ENCODE measurements around the gene PARD3B.

PARD3B gene

DNA sequence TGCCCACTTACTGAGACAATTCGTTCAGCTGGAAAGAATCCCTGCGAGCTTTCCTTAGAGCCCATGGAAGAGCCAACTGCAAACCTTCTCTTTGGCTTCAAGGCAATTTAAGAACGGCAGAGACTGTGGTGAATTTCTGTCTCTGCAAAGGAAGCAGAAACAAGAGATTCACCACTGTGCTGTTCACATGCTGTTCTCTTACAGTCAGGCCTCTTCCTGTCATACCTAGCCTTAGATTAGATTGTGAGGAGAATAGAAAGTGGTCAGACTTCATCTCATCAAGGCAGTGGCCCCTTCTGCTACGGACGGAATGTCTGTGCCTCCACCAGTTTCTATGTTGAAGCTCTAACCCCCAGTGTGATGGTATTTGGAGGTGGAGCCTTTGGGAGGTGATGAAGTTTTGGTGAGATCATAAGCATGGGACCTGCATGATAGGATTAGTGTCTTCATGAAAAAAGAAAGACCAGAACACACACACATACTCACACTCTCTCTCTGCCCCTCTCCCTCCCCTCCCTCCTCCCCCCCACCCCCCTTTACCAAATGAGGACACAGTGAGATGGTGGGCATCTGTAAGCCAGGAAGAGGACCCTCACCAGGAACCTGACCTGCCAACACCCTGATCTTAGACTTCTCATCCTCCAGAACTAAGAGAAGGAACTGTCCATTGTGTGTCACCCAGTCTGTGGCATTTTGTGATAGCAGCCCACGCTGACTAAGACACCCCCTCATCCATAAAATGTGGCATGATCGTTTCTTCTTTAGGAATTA lies 1091.5 kb downstream of the PARD3B start:
- DNase-seq (ENCODE audit: low read depth in 3 of 3, low spot score in 1 of 3) = no peak

DNA sequence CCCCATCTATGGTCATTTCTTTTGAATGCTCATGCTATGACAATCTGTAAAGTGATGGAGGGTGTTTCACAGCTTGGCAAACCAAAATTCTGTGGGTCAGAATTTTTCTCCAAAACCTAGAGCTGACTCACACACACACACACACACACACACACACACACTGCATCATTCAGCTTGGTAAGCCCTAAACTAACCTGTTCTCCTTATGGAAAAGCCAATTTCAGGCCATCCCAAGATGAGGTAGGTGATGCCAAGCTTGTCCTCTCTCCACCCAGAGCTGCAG lies 1092.0 kb downstream of the PARD3B start:
- no peak for DNase-seq (ENCODE audit: low read depth in 3 of 3, low spot score in 1 of 3)

DNA sequence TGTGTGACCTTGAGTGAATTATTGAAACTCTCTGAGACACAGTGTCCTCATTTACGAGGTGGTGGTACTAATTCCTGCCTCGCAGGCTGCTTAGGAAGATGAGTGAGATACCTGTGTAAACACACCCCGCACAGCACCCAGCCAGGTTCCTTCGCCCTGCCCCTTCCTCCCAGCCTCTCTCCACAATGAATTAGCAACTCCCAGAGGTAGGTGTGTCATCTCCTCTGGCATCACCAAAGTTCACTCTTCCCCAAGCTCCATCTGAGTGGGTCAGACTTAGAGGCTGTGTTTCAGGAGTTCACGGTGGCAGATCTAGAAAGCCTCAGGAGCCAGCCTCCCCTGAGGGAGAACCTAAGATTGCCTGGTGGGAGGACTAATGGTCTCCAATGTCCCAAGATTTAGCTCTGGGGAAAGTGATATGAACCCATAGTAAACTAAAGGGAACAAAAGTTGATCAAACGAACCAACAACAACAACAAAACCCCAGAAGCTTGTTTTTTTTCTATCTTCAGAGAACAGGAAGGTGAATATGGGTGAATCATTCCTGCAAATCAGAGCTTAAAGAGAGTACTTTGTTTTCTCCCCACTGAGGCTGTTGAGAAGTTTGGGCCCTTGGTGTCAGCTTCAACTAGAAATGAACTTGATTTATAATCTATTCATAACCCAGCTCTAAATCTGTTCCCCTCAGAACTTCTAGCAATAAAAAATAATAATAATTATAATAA lies 1092.7 kb downstream of the PARD3B start:
- no peak for DNase-seq (ENCODE audit: low read depth in 3 of 3, low spot score in 1 of 3)

DNA sequence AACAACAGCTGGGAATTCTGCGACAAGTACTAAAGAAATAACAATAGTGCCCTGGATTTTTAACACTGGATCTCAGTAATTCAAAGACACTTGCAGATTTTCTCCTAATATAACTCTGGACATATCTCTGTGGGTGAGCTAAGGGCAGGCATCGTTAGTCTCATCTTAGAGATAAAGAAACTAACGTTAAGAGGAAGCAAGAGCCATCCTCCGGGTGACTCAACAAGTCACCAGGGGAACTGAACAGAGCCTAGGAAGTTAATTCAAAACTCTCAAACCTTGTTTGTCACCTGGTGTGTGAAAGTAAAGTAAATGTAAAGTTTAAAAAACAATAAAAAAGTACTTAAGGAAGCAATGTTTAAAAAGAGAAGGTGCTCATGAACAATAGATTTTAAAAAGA lies 1095.4 kb downstream of the PARD3B start:
- DNase-seq (ENCODE audit: low read depth in 3 of 3, low spot score in 1 of 3) = no peak

DNA sequence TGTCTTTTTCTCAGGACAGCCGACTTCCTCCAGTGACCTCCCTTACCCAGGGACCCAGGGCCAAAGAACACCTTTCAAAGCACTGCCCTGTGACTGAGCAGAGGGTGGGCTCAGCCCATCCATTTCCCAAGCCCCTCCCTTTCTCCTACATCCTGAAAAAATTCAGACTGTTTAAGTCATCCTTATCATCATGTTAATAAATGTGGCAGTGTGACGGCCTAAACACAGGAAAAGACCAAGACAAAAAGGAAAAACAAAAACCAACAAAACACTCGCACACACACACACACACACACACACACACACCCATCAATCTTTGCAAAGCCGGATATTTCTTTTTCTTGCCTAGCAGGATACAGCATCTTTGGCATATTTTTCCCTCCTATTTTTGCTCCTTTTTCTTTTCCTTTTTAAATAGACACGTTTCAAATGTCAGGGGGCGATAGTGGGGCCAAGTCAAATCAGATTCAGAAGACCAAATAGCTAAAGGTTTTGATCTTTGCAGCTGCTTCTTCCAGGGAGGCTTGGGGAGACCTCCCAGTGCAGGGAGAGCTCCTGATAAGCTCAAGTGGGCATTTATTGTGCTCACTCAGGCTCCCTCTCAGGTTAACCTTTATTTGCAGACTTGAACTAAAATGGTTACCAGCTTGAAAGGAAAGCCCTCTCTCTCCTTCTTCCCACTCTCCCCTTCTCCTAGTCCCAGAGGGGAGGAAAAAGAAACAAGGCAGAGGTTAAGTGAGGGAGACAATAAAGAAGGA lies 1097.5 kb downstream of the PARD3B start:
- DNase-seq (ENCODE audit: low read depth in 3 of 3, low spot score in 1 of 3) = no peak

DNA sequence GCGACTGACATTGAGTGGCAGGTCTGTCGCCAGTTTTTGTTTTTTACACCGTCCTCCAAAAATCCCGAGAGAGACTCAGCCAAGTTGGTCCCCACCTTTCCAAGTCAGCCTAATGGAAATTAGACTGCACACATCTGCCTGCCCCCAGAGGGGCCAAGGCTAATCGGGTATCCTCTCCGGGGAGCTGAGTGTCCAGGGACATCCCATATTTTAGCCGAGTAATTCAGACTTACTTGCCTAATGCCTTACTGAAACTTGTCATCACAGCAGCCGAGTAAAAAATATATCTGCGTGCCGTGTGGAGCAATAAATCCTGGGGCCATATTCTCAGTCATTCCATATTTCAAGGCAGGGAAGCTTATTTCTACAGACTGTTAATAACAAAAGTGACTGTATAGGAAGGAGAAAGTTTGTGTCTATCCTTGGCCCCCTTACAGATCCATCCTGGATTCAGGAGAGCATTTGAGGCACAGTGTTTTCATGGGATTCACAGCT lies 1098.2 kb downstream of the PARD3B start:
- DNase-seq (ENCODE audit: low read depth in 3 of 3, low spot score in 1 of 3) = no peak

DNA sequence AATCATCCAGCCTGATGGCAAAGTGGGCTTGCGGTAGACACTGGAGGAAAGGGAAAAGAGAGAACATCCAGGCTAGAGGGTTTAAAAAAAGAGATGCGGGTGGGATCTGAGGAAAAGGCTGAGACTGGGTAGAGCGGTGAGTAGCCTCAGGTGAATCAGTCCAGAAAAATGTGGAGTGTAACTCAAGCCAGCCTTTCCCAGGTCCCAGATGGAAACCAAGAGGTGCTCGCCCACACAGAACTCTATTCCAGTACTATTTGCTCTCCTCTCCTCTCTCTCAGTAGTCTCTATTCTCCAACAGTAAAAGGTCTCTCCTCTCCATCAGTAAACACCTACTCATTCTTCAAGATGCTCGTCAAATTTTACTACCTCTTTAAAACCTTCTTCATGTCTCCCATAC lies 1098.7 kb downstream of the PARD3B start:
- no peak for DNase-seq (ENCODE audit: low read depth in 3 of 3, low spot score in 1 of 3)

DNA sequence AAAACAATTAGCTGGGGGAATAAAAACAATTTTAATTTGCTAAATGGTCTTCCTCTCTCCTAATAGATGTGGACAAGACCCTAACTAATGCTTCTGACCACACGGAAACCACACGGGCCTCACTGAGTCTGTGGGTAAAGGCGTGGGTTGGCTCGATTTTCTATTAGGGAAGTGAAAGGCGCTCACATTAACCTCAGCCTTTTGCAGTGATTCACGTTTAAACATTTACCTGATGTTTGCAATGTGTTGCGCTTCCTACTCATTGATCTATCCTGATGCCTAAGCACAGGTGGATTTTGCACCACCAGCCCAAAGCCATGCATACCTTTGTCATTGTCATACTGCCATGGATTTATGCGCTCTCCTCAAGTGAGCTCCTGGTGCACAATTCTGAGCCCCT lies 1101.4 kb downstream of the PARD3B start:
- no peak for DNase-seq (ENCODE audit: low read depth in 3 of 3, low spot score in 1 of 3)

DNA sequence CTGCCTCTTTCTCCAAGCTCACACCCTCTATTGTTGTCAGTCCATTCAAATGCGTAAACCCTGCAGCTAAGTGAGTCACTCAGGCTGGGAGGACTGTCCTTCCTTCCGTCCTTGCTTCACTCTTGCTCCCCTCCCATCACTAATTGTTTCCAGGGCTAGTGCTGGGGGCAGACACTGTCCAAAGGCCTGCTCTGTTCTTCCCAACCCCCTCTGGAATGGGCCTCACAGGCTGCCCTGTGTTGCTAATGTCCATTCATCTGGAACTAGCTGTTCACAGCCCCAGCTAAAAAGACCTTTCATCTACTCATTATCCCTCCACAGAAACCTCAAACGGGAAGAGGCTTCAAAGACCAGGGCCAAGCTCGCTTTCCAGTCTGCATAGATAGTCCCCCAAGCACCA lies 1105.2 kb downstream of the PARD3B start:
- no peak for DNase-seq (ENCODE audit: low read depth in 3 of 3, low spot score in 1 of 3)

DNA sequence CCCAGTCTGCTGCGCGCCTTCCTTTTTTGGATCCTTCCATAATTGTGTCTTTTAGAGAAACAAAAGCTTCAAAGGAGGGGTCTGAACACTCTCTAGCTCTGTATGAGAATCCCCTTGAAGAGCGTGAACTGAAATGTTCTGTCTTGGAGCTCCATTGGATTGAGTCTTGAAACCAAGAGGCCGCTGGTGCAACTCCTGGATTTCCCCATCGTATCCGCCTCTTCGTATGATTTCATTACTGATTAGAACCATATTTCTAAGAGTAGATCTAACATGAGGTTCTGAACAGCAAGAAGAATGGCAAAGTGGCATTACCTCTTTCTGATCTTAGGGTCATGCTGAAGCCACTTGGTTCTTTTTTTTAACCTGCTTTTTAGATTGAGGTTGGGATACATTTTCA lies 1105.7 kb downstream of the PARD3B start:
- DNase-seq (ENCODE audit: low read depth in 3 of 3, low spot score in 1 of 3) = no peak

DNA sequence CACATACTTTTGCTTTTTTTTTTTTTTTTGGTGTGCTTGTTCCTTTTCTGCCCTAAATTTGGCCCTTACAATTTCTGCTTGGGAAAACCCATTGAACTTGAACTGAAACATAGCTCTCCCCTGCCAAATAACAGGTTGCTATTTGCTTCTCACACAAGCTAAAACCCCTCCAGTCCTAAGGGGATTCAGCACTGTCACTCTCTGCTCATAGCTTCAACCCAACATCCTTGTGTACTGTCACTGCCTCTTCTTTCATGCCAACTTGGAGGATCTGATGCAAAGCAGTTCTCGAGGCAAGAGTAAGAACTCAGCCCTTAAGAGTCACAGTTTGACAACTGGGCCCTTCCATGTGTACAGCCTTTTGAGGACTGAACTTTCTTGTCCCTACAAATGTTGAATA lies 1106.4 kb downstream of the PARD3B start:
- no peak for DNase-seq (ENCODE audit: low read depth in 3 of 3, low spot score in 1 of 3)

DNA sequence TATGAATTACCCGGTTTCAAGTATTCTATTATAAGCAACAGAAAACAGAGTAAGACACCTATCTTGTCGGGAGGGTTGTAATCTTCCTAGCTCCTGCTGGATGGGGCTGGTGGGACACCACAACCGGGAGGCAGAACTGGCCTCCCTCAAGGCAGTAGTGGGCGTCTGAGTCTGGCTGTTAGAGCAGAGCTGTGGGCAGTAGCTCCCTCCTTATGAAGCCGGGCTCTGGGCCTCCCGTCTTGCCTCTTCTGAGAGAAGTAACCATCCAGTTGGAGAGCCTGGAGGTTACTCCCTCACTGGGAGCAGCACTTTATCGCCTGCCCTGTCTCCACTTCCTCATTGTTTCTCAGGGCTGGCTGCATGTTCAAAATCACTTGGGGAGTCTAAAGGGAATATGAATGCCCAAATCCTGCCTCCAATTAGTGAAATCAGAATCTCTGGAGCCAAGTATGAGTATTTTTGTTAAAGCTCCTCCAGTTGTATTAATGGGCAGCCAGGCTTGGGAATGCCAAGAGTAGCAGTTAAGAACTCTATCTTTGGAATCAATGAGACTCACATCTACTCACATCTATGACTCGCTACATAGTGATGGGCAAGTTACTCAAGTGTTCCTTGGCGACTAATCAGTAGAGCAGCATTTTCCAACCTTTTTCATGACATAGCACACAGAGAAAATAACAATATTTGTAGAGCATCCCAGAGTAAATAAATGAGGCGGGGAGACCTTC lies 1109.8 kb downstream of the PARD3B start:
- DNase-seq (ENCODE audit: low read depth in 3 of 3, low spot score in 1 of 3) = no peak

DNA sequence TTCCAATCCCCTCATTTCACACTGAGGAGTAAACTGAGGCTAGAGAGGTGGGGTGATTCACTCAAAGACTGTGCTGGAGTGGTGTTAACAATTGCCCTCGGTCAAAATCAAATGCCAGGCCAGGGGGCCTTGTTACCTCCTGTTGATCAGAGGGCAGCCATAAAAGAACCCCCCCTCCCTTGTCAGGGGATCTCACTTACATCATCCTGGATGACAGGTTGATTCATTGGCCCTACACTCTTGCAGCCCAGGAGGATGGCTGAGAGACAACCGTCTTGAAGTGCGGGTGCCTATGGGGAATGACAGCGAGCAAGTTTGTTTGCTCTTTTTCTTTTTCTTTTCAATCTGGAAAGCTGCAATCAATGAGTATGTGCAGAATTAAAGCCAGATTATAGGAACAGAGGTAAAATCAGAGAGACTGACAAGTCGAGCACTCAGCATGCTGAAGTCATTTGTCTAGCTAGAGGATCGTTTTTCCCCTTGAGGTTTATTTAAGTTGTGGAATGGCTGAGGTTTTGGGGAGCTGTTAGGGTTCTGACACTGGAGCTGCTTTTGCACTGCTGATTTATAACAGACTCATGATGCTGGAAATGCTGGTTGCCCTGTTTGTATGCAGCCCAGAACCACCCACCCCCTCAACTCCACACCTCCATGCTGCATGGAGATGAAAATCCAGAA lies 1110.6 kb downstream of the PARD3B start:
- DNase-seq (ENCODE audit: low read depth in 3 of 3, low spot score in 1 of 3) = no peak

DNA sequence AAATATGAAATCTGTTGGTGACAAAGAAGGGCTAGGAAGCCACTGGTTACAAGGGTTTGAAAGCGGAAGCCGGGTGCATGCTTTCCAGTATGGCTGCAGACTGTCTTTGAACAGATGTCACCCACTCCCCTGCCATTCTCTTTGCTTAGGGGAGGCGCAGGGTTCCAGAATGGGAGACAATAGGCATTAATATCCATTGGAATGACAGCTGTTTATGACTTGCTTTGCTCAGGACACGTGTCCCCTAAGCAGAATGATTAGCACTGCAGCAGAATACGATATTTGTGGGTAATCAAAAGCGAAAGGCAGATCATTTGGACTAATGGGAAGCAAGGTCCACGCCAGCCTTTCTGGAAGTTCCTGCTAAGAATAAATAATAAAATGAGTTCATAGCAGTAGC lies 1111.2 kb downstream of the PARD3B start:
- no peak for DNase-seq (ENCODE audit: low read depth in 3 of 3, low spot score in 1 of 3)

DNA sequence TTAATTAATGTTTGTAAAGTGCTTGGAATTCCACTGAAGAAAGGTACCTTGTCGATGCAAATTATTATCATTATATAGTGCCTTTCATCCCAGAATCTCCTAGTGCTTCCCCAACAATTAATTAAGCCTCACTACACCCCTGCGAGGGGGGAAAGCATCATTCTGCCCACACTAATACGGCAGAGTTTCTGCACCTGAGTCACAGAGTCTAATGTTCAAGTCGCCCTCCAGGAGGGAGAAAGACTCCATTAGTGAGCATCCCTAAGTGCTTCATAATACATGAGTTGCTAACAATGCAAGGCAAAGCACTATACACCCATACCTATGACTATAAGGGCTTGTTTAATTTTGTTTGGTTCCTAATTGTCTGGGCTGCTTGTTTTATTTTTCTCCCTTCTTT lies 1111.7 kb downstream of the PARD3B start:
- no peak for DNase-seq (ENCODE audit: low read depth in 3 of 3, low spot score in 1 of 3)

DNA sequence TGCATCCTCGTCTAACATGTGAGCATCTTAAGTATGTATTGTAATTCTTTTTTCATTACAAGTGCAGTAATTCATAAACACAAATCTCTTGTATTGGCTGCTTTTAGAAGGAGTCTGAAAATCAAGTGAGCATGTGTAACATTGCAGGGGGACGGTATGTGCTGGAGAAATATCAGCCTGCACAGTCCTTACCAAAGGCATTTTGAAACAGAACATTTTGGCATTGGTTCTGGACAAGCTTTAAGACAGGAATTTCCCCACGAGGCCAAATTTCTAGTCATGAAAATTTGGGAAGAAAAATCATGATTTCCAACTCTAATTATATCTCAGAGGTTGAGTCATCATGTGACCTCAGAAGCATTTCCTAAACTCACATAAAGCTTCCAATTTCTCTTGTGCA lies 1112.3 kb downstream of the PARD3B start:
- DNase-seq (ENCODE audit: low read depth in 3 of 3, low spot score in 1 of 3) = no peak

DNA sequence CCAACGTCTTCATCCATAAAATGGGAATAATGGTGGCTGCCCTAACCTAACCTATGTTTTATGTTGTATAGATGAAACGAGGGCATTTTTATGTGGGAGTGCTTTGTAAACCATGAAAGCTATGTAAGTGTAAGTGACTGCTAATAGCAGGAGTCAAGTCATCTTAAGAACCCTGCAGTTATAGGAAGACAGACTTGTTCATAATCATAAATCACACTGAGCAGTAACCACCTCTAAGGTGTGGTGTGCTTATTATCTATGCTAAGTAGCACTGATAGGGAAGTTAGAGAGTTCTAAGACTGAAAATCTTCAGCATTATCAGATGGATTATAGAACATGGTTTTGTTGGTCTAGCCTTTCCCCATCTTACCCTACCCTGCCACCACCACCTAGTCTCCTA lies 1112.8 kb downstream of the PARD3B start:
- DNase-seq (ENCODE audit: low read depth in 3 of 3, low spot score in 1 of 3) = no peak

DNA sequence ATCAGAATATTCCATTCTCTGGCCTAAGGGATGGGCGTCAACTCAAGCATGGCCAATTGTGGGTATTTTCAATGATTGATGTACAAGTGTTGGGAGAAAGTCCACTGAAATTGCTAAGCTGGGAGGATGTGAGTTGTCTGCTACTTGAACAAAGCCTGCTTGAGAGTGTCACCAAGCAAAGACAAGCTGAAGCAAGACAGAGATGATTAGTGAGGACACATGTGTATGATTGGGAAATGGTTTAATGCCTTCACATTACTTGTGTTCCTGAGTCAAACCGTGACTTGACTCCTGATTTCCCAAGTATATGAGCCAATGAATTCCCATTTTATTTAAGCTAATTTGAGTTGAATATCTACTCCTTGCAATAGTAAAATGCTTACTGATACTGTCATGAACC lies 1113.3 kb downstream of the PARD3B start:
- DNase-seq (ENCODE audit: low read depth in 3 of 3, low spot score in 1 of 3) = no peak

DNA sequence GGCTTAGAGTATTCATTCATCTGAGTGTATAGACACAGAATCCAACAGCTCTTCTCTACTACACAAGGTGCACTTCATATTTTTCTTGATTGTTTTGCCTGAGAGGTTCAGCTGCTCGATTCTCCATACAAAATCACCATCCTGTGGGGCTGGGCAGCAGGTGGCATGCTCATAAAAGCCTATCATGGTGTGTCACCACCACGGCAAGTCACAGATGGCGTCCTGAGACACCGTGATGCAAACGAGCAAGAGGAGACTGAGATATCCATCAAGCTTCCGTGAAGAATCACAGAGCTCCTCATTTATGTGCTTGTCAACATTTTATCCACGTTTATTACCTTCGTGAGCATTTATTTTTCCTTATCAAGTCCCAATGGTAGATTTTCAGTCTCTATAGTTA lies 1114.6 kb downstream of the PARD3B start:
- DNase-seq (ENCODE audit: low read depth in 3 of 3, low spot score in 1 of 3) = no peak

DNA sequence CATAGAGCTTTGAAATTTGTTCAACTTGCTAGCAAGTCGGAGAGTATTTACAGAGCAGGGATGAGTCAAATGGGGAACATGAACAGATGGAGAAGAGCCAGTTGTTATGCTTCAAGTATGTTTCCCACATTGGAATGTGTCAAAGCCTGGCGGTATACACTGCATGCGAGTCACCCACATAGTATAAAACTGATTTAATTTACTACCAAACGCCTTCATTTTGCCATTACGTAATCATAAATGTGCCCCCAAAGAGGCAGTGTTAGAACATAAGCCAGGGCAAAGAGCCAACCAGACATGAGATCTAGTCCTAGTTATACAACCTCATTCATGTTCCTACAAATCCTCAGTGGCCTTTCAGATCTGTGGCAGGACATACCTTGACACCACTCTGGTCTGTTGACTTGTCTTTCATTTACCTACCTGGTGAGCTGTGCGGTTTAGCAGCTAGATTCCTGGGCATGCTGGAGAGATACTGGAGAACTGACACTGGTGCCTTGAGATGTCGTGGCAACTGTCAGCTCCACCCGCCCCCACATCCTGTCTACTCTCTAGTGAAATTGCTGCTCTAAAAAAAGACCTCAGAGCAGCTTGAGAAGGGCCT lies 1115.3 kb downstream of the PARD3B start:
- DNase-seq (ENCODE audit: low read depth in 3 of 3, low spot score in 1 of 3) = no peak

DNA sequence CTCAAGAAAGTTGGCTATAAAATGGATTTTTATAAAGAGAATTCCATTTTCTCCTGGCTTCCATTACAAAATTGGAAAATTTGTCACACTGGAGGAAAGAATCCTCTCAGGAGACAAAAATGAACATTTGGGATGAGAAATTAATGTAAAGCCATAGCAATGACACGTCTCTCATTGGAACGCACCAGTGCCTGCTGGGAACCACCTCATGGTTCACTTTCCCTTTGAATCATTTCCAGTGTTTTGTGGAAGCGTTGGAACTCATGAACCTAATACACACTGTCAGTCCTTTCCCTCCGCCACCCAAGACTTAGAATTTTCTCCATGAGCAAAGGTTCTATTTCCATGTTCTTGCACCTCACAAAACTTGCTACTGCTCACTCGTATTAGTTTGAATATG lies 1116.0 kb downstream of the PARD3B start:
- no peak for DNase-seq (ENCODE audit: low read depth in 3 of 3, low spot score in 1 of 3)
